B cell (primary cell): ENCODE results near the gene FOXP3. TPM values are rescaled to one million over a fixed set of nuclear protein-coding genes. Genes with fewer than 3 reads are reported as not detected.

Source experiments
- ATAC-seq: fragments of 200-7000 bp; cut with Tn5 transposase; one replicate; pipeline ENCODE4 v1.10.0; 2021; ENCODE audit warnings: low read depth, mild to moderate bottlenecking, moderate number of reproducible peaks, moderate library complexity
- CTCF ChIA-PET: fragments of 350-600 bp; sonication (Branson Sonifier 250); formaldehyde crosslinking; loops from one replicate; lab custom pipeline; 2021; ENCODE audit warnings: antibody characterized with exemption, inconsistent platforms; lab: Charles Lee
- POLR2A ChIA-PET: fragments of 350-600 bp; sonication (Branson Sonifier 250); formaldehyde crosslinking; loops from one replicate; lab custom pipeline; 2021; ENCODE audit warnings: antibody characterized with exemption; lab: Charles Lee
- DNase-seq: peaks from one replicate; pipeline ENCODE4 v3.0.0; 2013
- H2AFZ ChIP-seq: 2 replicates; pipeline ENCODE4 v1.6.1; 2012; ENCODE audit warnings: mild to moderate bottlenecking, low read depth, low read length; ENCODE audit not compliant: insufficient read depth, poor library complexity, severe bottlenecking
- H3K27ac ChIP-seq, 2 donors: 1 replicate in 1 of 2; 2 replicates in 1 of 2; pipeline ENCODE4 v1.5.1; 2012 to 2013; ENCODE audit warnings: low read length in 2 of 2, mild to moderate bottlenecking in 2 of 2, moderate library complexity in 1 of 2
- H3K27me3 ChIP-seq, 4 experiments: fragments of 200-600 bp in 1 of 4; sonication (generic) in 1 of 4; replicated peaks in 1 of 4; 1 replicate in 2 of 4; 2 replicates in 2 of 4; pipeline versions ENCODE4 v1.6.1 to v1.7.0; 2013 to 2016; ENCODE audit warnings: low read length in 3 of 4, mild to moderate bottlenecking in 2 of 4, mixed read lengths in 1 of 4, moderate library complexity in 1 of 4; ENCODE audit not compliant: insufficient read depth in 4 of 4, control insufficient read depth in 3 of 4; ENCODE audit errors: control extremely low read depth in 1 of 4
- H3K36me3 ChIP-seq, 2 experiments: replicated peaks in 1 of 2; 1 replicate in 1 of 2; 2 replicates in 1 of 2; pipeline versions ENCODE4 v1.6.1 to v1.7.1; 2013; ENCODE audit warnings: low read length in 1 of 2; ENCODE audit not compliant: insufficient read depth in 2 of 2, control insufficient read depth in 1 of 2; ENCODE audit errors: control extremely low read depth in 1 of 2, extremely low read depth in 1 of 2
- H3K4me1 ChIP-seq, 2 donors: fragments of 200-600 bp in 1 of 2; sonication (generic) in 1 of 2; 1 replicate in 1 of 2; 2 replicates in 1 of 2; pipeline versions ENCODE4 v1.5.1 to v1.6.1; 2013 to 2017; ENCODE audit warnings: low read length in 2 of 2; ENCODE audit not compliant: control insufficient read depth in 2 of 2, insufficient read depth in 2 of 2
- H3K4me2 ChIP-seq: replicated peaks from 2 replicates; pipeline ENCODE3; 2012; ENCODE audit warnings: mild to moderate bottlenecking, low read depth, low read length; ENCODE audit not compliant: poor library complexity, severe bottlenecking
- H3K4me3 ChIP-seq, 5 experiments: fragments of 200-600 bp in 1 of 5; sonication (generic) in 1 of 5; 1 replicate in 3 of 5; 2 replicates in 2 of 5; pipeline versions ENCODE4 v1.5.1 to v1.7.0; 2011 to 2016; ENCODE audit warnings: low read length in 4 of 5, mild to moderate bottlenecking in 4 of 5, low read depth in 2 of 5, control low read depth in 1 of 5, moderate library complexity in 1 of 5; ENCODE audit not compliant: insufficient read depth in 1 of 5; ENCODE audit errors: control extremely low read depth in 1 of 5, extremely low read depth in 1 of 5
- H3K79me2 ChIP-seq: fragments of 200-600 bp; sonication (generic); one replicate; pipeline ENCODE4 v1.6.0; 2016; ENCODE audit warnings: low read length; ENCODE audit not compliant: control insufficient read depth, insufficient read depth
- H3K9ac ChIP-seq: fragments of 200-600 bp; sonication (generic); 2 replicates; pipeline ENCODE4 v1.6.1; 2017; ENCODE audit warnings: mild to moderate bottlenecking, low read length, moderate library complexity
- H3K9me3 ChIP-seq, 3 donors: one replicate each; pipeline versions ENCODE4 v1.6.1 to v1.7.1; 2013; ENCODE audit warnings: low read length in 2 of 3; ENCODE audit not compliant: control insufficient read depth in 2 of 3, insufficient read depth in 1 of 3; ENCODE audit errors: control extremely low read depth in 1 of 3
- H4K20me1 ChIP-seq: 2 replicates; pipeline ENCODE4 v1.6.0; 2012; ENCODE audit warnings: mild to moderate bottlenecking, low read length; ENCODE audit not compliant: insufficient read depth, control insufficient read depth, poor library complexity, severe bottlenecking
- H3K27ac Mint-ChIP-seq: one replicate; pipeline ENCODE4 v1.8.0; 2021; ENCODE audit warnings: mixed read lengths
- H3K27me3 Mint-ChIP-seq: one replicate; pipeline ENCODE4 v1.8.0; 2021; ENCODE audit warnings: mixed read lengths
- H3K4me1 Mint-ChIP-seq: one replicate; pipeline ENCODE4 v1.8.0; 2021; ENCODE audit warnings: mixed read lengths
- H3K4me3 Mint-ChIP-seq: one replicate; pipeline ENCODE4 v1.8.0; 2021; ENCODE audit warnings: mixed read lengths
- H3K9me3 Mint-ChIP-seq: one replicate; pipeline ENCODE4 v1.8.0; 2022; ENCODE audit warnings: mixed read lengths; ENCODE audit not compliant: insufficient read depth
- EZH2 ChIP-seq: IDR thresholded peaks from 2 replicates; pipeline ENCODE4 v1.6.1; 2012; ENCODE audit warnings: borderline replicate concordance, low read depth, mild to moderate bottlenecking, moderate library complexity, low read length; ENCODE audit not compliant: insufficient read depth, poor library complexity, severe bottlenecking
- WGBS: methylation state at CpG from one replicate; pipeline ENCODE4 v1.1.5; 2013; ENCODE audit warnings: missing lambda C conversion rate; ENCODE audit not compliant: insufficient coverage; 5-methylcytosine and 5-hydroxymethylcytosine counted together
- intact Hi-C: fragments of 100-400 bp; cut with micrococcal nuclease; formaldehyde crosslinking; loops from one replicate; pipeline ENCODE4 v1.10.0; 2022
- polyA plus RNA-seq: library from polyadenylated mRNA; depleted of rRNA; stranded (reverse); fragments of >200 nt; gene quantifications from 2 replicates; pipeline ENCODE4 v1.2.3, GENCODE V29; 2012
- total RNA-seq, 2 donors: library from RNA; stranded (reverse); fragments of 120-200 nt in 1 of 2; gene quantifications; 1 replicate in 1 of 2; 2 replicates in 1 of 2; pipeline versions ENCODE4 v1.2.3 to v1.2.4, GENCODE V29; 2013 to 2022
- TF ChIP-seq, protein P1 (sequence below): fragments of 200-600 bp; IDR thresholded peaks from one replicate; pipeline ENCODE4 v1.8.0; 2022; ENCODE audit warnings: antibody characterized with exemption, mild to moderate bottlenecking

FOXP3 gene
- total and polyA plus RNA-seq, 2 donors (not counting 1 experiment from before 2014, with no cell fraction given): 0.03 TPM; not detected in 1

DNA sequence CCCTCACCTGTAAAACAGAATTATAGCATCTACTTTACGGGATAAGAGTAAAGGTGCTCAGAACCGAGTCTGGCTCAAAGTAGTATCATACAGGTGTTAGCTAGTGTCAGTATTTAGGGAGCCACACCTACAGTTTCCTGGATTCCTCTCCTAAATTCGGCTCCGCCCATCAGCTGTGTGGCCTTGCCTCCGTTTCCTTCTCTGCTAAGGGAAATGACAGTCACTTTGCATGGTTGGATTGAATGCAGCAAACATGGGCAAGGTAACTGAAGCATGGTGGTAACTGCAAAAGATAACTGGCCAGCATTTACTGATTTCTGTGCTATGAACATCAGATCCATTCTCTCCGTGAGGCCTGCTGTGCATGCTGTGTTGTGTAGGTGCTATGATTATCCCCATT lies 7.9 kb upstream of the FOXP3 start:
- Histone ChIP-seq H3K4me1 (peaks cover 23 to 35% of the 10 kb centered on the region in 2 donors), H3K27me3 (no peaks in the 10 kb centered on the region), H3K4me2 (no peak overlapping the region), H3K36me3 (no peaks in the 10 kb centered on the region), H4K20me1 (no peaks in the 10 kb centered on the region), H3K9me3 (no peaks in the 10 kb centered on the region), H3K4me3 (no peak overlapping the region), H2AFZ (no peak overlapping the region), H3K27ac (peak overlapping the region in 1 of 2 donors; percentile 43), H3K9ac (no peak overlapping the region), H3K79me2 (peaks cover 25% of the 10 kb centered on the region)
- no CpG with 5 or more reads among the region's 6 CpGs for WGBS
- ATAC-seq (no peak), DNase-seq (no peak)
- no peaks in the 10 kb centered on the region for H3K9me3 Mint-ChIP-seq
- no peak for TF ChIP-seq EZH2
- TF ChIP-seq, protein P1, sequence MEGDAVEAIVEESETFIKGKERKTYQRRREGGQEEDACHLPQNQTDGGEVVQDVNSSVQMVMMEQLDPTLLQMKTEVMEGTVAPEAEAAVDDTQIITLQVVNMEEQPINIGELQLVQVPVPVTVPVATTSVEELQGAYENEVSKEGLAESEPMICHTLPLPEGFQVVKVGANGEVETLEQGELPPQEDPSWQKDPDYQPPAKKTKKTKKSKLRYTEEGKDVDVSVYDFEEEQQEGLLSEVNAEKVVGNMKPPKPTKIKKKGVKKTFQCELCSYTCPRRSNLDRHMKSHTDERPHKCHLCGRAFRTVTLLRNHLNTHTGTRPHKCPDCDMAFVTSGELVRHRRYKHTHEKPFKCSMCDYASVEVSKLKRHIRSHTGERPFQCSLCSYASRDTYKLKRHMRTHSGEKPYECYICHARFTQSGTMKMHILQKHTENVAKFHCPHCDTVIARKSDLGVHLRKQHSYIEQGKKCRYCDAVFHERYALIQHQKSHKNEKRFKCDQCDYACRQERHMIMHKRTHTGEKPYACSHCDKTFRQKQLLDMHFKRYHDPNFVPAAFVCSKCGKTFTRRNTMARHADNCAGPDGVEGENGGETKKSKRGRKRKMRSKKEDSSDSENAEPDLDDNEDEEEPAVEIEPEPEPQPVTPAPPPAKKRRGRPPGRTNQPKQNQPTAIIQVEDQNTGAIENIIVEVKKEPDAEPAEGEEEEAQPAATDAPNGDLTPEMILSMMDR: no peak
- intact Hi-C loops: no loop called here
- peak overlapping the region; percentile 44 for H3K4me3 Mint-ChIP-seq
- H3K27ac Mint-ChIP-seq: no peak overlapping the region
- ChIA-PET POLR2A (no interaction called here), CTCF (no interaction called here)
- peaks cover 49% of the 10 kb centered on the region for H3K4me1 Mint-ChIP-seq
- no peaks in the 10 kb centered on the region for H3K27me3 Mint-ChIP-seq

GRCh38 chrX:49271341-49271740 lies 6.8 kb upstream of the FOXP3 start:
- peaks cover 49% of the 10 kb centered on the region for H3K4me1 Mint-ChIP-seq

More at GRCh38 chrX:49271341-49271740, 6.8 kb upstream of the FOXP3 start:
- DNase-seq (no peak), ATAC-seq (no peak)
- peak overlapping the region; percentile 75 for H3K4me3 Mint-ChIP-seq
- POLR2A ChIA-PET: no interaction called here
- no peak for TF ChIP-seq EZH2
- TF ChIP-seq, protein P1: no peak
- peak overlapping the region; percentile 75 for H3K27ac Mint-ChIP-seq
- H2AFZ ChIP-seq: no peak overlapping the region
- no peak overlapping the region for H3K4me3 ChIP-seq
- no peaks in the 10 kb centered on the region for H3K9me3 Mint-ChIP-seq
- no peak overlapping the region for H3K9ac ChIP-seq
- H3K27ac ChIP-seq: no peak overlapping the region
- no peaks in the 10 kb centered on the region for H4K20me1 ChIP-seq
- peak overlapping the region; percentile 71 for H3K4me2 ChIP-seq
- CTCF ChIA-PET: interaction anchor here (1.0 kb wide), 1 partner anchor 79 kb away, joined by 5 read pairs; no protein-coding TSS in a partner anchor
- intact Hi-C loops: no loop called here
- no peaks in the 10 kb centered on the region for H3K9me3 ChIP-seq
- H3K27me3 Mint-ChIP-seq: no peaks in the 10 kb centered on the region
- H3K79me2 ChIP-seq: peaks cover 25% of the 10 kb centered on the region
- 100% methylated on average over 1 of the region's 2 CpGs for WGBS
- no peaks in the 10 kb centered on the region for H3K36me3 ChIP-seq
- no peaks in the 10 kb centered on the region for H3K27me3 ChIP-seq
- H3K4me1 ChIP-seq: peaks cover 23 to 35% of the 10 kb centered on the region in 2 donors
